ENCODE data around the gene CST7. TPM values are rescaled to one million over a fixed set of nuclear protein-coding genes. Genes with fewer than 3 reads are reported as not detected.

CST7 gene
- total RNA-seq, 1 donor from 2014 or later, result 1.6 TPM

DNA sequence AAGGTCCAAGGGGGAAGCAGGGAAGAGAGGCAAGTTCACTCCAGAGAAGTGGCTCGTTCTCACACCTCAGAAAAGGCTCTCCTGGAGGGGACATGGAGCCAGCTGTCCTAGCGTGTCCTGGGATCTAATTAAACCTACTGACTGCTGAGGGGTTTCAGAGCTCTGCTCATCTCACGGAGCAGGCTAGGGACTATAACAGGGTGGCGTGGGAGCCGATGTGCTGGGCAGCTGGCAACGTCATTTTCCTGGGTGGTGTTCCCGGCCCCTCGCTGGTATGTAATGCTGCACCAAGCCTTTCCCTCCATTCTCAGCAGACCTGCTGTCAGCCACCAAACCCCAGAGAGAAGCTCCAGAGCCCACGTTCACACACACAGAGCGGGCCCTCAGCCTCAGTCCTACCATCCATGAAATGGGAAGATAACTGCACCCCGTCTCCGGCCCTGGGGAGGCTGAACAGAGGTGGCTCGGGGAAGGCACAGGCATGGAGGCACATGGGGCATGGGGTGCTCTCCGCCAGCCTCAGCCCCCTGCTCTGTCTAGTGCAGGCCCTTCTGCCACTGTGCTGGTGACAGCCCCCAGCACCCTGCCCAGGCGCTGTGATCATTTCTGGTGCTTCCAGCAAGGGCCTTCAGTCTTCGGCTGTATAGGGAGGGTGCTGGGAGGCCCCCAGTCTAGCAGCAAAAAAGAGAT, 1.9 kb downstream of the CST7 start:
- DNase-seq (ENCODE audit: low spot score), result no peak

DNA sequence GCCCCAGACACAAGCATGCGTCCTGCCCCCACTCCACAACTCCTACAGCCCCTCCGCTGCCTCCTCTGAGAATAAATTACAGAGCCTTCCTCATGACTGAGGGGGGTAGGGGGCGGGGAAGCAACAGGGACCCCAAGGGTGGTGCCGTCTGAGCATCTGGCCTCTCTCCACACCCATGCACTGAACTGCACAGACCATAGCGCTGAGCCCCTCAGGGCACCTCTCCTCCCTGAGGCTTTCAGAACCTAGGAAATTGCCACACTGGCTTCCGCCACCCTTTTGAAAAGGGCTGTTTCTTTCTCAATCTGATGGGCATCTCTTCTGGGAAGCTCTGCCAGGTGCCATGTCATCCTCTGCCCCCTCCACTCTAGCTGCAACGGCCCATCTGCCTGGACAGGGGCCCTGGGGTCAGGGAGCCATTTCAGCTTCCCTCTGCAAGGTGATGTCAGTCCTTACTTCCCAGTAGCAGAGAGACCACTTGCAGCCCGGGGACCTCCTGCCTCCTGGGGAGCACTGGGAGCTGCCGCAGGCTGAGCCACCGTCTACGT, 2.5 kb downstream of the CST7 start:
- DNase-seq (ENCODE audit: low spot score), result no peak

DNA sequence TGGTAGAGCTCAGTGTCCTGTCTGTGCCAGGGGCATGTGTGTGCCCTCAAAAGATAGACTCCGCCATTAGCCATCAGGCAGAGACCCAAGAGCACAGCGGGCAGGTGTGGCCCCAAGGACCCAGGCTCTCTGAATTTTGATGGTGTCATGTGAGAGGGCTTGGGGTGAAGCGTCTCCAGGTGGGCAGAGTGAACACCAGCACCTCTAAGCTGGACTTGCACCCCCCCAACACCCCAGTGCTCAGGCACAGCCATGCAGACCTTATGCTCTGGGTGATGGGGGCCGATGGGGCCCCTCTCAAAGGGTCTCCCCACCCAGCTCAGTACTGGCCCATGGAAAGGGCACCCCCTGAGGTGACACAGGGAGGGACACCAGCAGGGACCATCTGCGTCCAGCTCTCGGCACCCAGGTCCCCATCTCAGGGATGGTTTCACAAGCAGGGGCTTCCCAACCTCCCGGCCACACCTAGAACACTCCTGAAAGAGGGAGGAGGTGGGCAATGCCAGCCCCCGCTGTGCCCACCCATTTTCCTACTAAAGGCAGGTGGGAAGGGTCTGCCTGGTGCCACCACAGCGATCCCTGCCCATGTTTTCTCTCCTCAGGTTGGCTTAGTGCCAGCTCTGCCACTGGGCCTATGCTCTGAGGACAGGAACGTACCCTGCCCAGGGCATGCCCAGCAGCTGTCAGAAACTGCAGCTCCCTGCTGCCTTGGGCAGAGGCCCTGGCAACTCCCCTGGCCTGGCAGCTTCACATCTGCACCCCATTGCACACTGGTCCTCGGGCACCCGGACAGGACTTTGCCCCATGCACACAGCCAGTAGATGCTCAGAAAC, 3.5 kb downstream of the CST7 start:
- peak; percentile 41 for DNase-seq (ENCODE audit: low spot score)

DNA sequence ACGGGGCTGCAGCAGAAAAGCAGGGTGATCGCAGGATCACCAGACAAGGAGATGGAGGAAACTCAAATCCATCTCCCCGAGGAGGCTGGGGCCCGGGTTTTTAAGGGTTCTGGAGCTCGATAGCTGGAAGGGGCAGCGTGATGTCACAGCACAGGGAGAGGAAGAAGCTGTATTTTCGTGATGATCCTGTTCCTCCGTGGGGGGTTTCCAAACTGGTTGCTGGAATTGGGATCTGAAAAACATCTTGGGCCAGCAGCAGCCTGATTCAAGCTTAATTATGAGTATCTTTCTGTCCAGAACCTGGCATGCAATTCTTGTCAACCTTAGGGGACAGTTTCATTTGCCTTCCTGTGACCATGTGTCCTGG, 4.1 kb downstream of the CST7 start:
- peak; percentile 37 for DNase-seq (ENCODE audit: low spot score)

DNA sequence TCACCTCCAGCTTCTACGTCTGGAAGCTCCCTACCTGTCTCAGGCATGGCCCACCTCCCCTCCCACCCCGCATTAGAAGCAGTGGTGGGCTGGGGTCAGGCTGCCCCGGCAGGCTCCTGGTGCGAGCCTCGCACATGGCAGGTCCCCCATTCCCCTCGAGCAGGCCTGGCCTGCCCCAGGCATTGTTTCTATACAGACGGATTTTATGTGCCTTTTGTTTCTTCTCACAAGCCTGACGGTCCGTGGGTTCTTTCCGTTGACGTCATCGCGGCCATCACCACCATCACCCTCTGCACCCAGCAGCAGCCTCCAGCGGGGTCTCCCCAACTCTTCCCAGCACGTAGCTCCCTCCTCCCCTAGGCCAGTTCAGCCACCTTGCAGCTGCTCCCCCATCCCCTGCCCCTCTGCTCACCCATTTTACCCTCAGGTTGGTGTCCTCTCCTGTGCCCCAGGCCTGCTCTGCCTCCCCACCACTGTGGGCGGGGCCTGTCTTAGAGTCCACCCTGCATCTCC, 4.6 kb downstream of the CST7 start:
- peak; percentile 43 for DNase-seq (ENCODE audit: low spot score)

DNA sequence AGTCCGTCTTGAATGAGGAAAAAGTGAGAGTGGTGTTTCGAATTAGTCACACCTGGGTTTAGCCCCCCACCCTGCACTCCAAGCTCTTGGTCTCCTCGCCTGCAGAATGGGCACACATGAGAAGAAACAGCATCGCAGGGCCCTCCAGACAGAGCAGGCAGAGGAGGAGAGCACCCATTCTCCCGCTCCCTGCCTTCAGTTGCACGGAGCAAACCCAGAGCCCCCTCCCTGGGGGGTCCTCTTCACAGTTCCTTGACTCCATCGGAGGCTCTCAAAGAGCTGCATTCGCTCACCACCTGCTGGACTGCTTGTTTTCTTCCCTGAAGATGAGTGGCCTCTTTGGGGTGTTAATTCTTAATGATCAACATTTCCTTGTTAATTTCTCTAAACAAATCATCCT, 5.1 kb downstream of the CST7 start:
- DNase-seq (ENCODE audit: low spot score), result no peak

DNA sequence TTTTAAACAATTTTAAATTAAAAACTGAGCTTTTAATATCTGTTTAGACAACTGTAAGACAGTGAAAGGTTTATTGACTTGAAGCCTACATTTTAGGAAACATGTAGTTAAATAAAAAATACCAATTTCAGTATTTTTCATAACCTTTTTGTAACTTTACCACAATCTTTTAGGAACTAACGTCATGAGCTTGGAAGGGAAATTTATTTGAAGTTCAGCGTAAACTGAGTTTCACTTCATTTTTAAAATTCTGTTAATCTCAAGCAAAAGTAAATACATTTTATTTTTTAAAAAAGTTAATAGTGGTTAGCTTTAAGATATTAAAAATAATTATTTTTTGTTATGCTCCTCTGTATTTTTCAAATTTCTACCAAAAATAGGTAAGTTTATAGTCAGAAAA, 5.5 kb downstream of the CST7 start:
- no peak for DNase-seq (ENCODE audit: low spot score)

DNA sequence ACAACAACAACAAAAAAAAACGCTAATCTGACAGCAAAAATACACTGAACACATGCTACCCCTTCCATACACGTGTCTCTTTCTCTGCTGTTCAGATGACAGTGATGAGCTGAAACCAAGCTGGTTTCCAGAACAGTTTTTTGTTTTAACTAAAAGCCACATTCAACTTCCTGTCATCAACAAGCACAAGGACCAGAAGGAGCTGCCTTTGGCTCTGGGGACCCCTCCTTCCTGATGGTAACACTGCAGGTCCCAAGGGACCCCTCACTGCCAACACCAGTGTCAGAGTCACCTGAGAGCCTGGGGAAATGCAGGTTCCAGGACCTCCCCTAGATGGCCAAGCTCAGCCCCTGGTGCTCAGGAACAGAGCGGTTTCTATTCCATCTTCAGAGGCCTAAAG, 6.0 kb downstream of the CST7 start:
- DNase-seq (ENCODE audit: low spot score), result no peak

DNA sequence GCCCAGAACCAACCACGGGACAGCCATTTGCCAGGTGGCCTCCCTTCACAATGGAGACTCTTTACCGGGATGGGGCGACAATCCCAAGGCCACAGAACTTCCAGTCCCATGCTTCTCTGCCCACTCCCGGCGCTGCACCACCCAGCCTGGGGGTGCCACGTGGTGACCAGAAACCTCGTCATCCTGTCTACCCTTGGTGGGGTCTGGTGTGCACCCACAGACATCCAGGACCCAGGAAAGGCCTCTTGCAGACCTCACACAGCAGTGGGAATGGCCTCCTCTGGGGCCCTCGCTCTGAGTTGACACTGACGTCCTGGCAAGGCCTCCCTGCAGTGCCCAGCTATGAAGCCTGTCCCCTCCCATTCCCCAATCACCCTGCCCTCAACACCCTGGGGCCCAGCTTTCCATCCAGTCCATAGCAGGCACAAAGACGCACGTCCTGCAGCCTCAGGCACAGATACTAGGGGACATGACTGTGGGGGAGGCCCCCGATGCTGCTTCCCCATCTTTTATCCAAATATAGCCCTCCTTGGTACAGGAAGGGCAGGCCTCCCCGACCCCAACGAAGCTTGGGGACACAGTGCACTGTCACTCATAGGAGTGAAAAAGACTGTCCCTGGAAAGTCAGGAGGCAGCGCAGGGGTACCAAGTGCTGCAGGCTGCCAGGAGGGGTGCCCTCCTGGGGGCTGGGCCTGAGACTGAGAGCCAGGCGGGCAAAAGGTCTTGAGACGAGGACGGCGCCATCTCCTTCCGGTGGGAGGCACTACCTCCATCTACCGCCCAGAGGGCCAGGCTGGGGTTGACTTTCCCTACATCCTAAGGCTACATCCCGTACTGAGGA, 7.2 kb downstream of the CST7 start:
- no peak for DNase-seq (ENCODE audit: low spot score)

DNA sequence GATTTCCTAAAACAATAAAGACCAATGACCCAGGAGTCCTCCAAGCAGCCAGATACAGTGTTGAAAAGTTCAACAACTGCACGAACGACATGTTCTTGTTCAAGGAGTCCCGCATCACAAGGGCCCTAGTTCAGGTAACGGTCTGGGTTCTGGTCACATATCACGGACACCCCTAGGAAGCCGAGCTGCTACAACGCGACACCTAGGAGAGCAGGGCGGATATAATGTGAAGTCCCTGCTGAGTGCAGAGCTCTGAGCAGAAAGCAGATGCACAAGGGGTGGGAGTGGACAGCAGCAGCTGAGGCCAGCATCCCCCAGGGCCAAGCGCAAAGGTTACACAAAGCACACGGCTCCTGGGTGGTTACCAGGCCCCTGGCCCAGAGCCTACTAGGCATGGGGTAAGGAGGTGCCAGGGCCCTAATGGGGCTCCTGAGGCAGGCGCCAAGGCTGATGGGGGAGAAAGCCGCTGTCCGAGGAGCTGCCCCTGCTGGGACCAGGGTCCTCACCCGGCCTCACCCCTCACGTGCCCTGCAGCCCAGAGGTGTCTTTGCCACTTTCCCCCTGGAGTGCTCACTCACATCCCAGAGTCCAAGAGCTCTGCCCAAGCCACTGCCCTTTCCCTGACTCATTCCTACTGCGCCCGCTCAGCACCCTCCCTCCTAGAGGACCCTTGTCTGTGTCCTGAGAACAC, 8.4 kb downstream of the CST7 start:
- DNase-seq (ENCODE audit: low spot score), result peak; percentile 36

DNA sequence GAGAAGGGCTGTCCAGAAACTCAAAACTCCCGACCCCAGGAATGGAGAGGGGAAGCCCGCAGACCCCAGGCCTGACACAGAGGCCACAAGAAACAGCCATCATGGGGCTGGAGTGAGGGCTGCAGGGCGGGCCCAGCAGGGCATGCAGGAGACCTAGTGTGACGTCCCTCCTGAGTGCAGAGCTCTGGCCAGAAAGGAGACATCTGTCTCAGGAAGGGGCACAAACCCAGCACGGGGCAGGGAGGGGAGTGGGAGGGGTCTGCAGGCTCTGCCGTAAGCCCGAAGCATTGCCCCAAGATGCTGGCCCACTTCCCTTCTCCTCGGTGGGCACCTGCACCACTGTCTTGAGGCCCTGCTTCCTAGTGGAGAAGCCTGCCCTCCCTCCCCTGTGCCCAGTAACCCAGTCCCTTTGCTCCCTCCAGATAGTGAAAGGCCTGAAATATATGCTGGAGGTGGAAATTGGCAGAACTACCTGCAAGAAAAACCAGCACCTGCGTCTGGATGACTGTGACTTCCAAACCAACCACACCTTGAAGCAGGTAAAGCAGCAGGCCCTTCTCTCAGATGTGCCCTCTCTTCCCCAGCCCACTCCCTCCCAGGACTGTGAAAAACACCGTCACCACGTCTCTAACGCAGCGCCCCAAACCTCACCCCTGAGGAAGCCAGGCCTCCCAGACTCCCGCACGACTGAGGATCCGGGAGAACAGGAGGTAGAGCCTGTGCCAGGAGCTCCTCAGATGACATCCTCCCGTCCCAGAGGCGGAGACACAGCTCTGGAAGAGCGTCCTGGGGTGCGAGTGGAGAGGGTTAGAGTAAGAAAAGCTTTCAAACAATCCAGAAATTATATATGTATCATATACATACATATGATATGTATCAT, 9.7 kb downstream of the CST7 start:
- peak; percentile 34 for DNase-seq (ENCODE audit: low spot score)

DNA sequence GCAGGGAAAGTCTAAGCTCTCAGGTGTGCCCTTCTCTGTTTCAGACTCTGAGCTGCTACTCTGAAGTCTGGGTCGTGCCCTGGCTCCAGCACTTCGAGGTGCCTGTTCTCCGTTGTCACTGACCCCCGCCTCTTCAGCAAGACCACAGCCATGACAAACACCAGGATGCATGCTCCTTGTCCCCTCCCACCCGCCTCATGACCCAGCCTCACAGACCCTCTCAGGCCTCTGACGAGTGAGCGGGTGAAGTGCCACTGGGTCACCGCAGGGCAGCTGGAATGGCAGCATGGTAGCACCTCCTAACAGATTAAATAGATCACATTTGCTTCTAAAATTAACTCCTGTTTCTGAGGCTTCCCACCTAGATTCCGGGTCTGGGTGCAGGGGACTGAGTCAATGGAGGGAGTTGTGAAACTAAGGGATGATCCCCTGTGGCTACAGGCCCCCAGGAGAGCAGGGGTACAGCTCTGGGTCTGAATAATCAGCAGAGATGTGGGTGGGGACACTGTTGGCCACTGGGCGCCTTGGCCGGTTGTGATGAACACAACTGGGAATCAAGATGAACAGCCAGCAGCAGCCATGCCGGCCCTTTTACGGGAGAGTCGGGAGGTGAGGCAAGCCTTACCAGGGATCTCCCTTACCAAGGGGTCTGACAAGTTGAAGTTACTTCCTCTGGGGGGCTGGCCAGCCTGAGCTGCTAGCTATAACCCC, 10.7 kb downstream of the CST7 start:
- no peak for DNase-seq (ENCODE audit: low spot score)

DNA sequence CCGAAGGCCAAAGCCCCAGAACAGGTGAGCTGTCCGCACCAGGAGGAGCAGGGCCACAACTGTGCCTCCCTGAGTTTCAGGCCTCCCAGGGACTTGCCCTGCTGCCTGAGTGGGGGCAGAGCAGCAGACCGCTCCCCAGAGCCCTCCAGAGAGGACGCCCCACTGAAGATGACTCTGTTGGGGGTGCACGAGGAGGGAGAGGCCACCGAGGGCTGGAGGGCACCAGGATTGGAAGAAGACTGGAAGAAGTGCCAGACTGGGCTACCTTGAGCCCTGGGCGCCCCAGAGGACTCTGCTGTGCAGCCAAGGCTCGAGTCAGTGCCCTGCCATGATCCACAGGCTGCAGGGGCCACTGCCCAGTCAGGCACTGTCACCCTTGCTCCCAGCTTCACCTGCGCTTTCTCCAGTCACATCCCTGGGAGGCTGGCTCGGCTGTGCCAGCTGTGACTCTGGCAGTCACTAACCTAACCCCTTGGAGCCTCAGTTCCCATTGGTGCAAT, 11.3 kb downstream of the CST7 start:
- DNase-seq (ENCODE audit: low spot score), result no peak

DNA sequence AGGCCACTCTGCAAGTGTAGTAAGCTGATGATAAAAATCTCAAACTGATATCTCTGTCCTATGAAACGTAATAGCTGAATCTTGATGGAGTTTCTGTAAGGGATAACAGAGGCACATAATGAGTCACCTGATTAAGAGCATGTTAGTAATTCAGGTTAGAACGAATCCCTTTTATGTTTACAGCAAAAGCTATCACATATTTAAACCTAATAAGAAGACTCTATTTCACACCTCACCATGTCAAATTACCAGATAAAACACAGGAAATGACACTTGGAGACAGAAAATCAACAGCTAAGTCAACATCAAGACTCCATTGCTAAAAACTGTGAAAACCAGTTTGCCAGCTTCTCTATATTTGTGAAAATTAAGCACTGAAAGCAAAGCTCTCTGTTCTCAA, 11.8 kb downstream of the CST7 start:
- no peak for DNase-seq (ENCODE audit: low spot score)

DNA sequence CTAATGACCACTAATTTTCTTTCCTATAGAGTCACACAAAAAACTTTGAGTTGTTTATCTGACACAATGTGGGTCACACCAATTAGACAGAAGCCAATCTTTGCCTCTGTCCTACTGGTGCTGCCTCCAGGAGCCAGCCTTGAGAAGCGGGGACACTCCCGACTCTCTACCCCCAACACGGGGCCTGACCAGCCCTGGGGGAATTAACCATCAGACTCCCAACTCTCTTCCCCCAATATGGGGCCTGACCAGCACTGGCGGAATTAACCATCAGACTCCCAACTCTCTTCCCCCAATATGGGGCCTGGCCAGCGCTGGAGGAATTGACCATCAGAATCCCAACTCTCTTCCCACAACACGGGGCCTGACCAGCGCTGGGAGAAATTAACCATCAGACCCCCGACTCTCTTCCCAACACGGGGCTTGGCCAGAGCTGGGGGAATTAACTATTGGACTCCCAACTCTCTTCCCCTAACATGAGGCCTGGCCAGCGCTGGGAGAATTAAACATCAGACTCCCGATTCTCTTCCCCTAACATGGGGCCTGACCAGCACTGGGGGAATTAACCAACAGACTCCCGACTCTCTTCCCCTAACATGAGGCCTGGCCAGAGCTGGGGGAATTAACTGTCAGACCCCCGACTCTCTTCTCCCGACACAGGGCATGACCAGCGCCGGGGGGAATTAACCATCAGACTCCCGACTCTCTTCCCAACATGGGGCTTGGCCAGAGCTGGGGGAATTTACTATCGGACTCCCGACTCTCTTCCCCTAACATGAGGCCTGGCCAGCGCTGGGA, 12.5 kb downstream of the CST7 start:
- no peak for DNase-seq (ENCODE audit: low spot score)

DNA sequence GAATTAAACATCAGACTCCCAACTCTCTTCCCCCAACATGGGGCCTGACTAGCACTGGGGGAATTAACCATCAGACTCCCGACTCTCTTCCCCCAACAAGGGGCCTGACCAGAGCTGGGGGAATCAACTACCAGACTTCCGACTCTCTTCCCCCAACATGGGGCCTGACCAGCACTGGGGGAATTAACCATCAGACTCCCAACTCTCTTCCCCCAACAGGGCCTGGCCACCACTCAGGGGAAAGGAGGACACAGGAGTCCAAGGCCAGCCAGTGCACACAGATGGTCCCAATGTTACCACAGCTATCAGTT, 13.1 kb downstream of the CST7 start:
- DNase-seq (ENCODE audit: low spot score), result no peak

DNA sequence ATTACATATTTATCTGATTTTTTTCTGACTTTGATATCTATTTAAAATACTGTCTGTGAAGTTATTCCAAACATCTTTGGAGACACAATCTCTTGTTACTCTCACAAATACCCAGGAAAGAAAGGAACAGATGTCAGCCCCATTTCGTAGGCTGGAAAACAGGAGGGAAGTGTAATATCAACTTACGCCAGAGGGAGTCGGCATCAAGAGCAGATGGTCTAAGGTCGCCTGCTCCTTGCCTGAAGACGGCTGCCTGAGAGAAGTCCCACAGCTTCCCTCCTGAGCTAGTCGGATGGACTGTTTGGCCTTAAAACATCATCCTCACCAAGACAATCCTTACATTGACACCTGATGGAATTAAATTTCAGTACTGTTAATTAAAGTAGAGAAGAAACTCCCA, 13.4 kb downstream of the CST7 start:
- no peak for DNase-seq (ENCODE audit: low spot score)

DNA sequence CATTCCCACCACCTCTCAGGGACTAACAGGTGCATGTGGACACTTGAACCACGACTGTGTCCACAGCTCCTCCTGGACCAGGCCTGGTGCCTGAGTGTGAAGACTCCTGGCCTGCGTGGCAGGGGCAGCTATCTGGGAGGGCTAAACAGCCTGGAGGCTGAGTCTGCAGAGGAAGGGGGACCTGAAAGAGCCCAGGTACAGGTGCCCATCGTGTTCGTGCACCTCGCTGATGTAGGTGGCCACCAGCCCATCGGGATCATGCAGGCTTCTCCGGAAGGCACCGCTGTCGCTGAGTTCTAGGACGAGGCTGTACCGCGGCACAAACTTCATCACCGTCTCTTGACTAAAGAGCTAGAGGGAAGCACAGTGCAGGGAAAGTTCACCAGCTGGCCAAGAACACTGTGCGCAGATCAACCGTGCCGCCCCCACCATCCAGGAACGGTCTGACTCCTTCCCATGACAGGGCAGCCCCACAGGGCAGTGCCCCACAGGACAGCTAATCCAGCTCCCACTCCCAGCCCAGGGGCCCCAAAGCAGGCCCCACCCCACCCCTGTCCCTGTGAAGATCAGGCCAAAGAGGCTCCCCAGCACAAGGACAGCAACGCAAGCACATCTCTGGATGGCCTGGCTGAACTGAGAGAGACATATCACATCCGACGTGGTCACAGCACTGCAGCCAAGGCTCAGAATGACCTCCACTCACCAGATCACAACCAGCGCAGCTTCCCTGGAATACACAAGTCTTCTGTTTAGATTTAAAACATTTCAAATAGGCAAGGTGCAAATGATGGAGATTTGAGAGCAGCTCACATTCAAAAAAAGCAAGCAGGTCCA, 14.8 kb downstream of the CST7 start:
- no peak for DNase-seq (ENCODE audit: low spot score)

Data from ureter (tissue), 1 donor.